Motor neuron (in vitro differentiated cells): ENCODE results near the gene ELF4. TPM values are rescaled to one million over a fixed set of nuclear protein-coding genes. Genes with fewer than 3 reads are reported as not detected.
A peak's percentile ranks its signal among the peaks of the same experiment; 100 is the strongest.
"Not testable (repeated sequence)": the region's sequence is repeated elsewhere in the genome, so short reads cannot be mapped to it uniquely, and the experiment has no call there.

Experiments used
- ATAC-seq, 8 experiments: fragments of 200-7000 bp; cut with Tn5 transposase; replicated peaks in 6 of 8; 2 replicates each; pipeline ENCODE4 v1.8.0; 2021; ENCODE audit warnings: mild to moderate bottlenecking in 8 of 8, moderate library complexity in 8 of 8
- H3K27ac ChIP-seq, 2 donors: fragments of 250-450 bp; sonication (Bioruptor Pico); 2 replicates each; pipeline ENCODE4 v1.9.0; 2021; ENCODE audit warnings: antibody characterized with exemption in 2 of 2, mild to moderate bottlenecking in 2 of 2, moderate library complexity in 1 of 2
- H3K4me1 ChIP-seq, 2 donors: fragments of 250-450 bp; sonication (Bioruptor Pico); replicated peaks in 1 of 2; 2 replicates each; pipeline ENCODE4 v1.6.1; 2021; ENCODE audit warnings: antibody characterized with exemption in 2 of 2, mild to moderate bottlenecking in 2 of 2, moderate library complexity in 1 of 2
- H3K4me3 ChIP-seq, 5 donors: fragments of 250-450 bp; sonication (Bioruptor Pico); 2 replicates each; pipeline ENCODE4 v1.9.0; 2021; ENCODE audit warnings: antibody characterized with exemption in 5 of 5, mild to moderate bottlenecking in 5 of 5, moderate library complexity in 4 of 5
- WGBS, 10 experiments: fragments of 450-650 bp; shearing (Covaris generic); methylation state at CpG; one replicate each; pipeline ENCODE4 v1.0.0; 2022; 5-methylcytosine and 5-hydroxymethylcytosine counted together
- in situ Hi-C, 9 experiments: fragments of 400-800 bp; cut with MboI; loops; one replicate each; pipeline ENCODE4 v1.15.0; 2021; ENCODE audit warnings: low sequenced_read_pairs in 9 of 9, low pct_unique_long_range_greater_than_20kb in 2 of 9; ENCODE audit not compliant: unreplicated experiment in 9 of 9
- total RNA-seq, 8 experiments: library from RNA; unstranded; fragments of 300-600 nt; gene quantifications; 2 replicates each; pipeline versions ENCODE4 v1.2.3 to v1.2.4, GENCODE V29; 2022

The ELF4 gene
- total RNA-seq, 8 experiments from 2014 or later = 1.4 to 11.4 (median 4.3) TPM

GRCh38 chrX:130124577-130124976 is 14.3 kb upstream of the ELF4 start:
- Histone ChIP-seq H3K4me1 (peaks cover 0 to 2% of the 10 kb centered on the region in 2 donors), H3K4me3 (no peak overlapping the region), H3K27ac (no peak overlapping the region)
- in situ Hi-C loops = no loop called here
- 63 to 80% methylated on average over 1 to 4 of the region's 4 CpGs; no CpG with 5 or more reads in 8 of the 10 experiments for WGBS, 10 experiments
- ATAC-seq = no peak

GRCh38 chrX:130121505-130121800 is 11.2 kb upstream of the ELF4 start:
- no peak for ATAC-seq
- H3K27ac ChIP-seq = no peak overlapping the region
- in situ Hi-C loops = no loop called here
- H3K4me1 ChIP-seq = peaks cover 0 to 13% of the 10 kb centered on the region in 2 donors
- no peak overlapping the region for H3K4me3 ChIP-seq
- WGBS, 10 experiments = 50% methylated on average over 2 of the region's 13 CpGs; no CpG with 5 or more reads in 9 of the 10 experiments

GRCh38 chrX:130120746-130121504 is 10.6 kb upstream of the ELF4 start:
- in situ Hi-C loops = no loop called here

GRCh38 chrX:130120321-130120731 is 10.0 kb upstream of the ELF4 start:
- WGBS, 10 experiments = 18 to 100% methylated on average over 2 of the region's 28 CpGs; no CpG with 5 or more reads in 8 of the 10 experiments
- peak overlapping the region; percentile 18 to 37 (median 31) for H3K4me3 ChIP-seq

More at GRCh38 chrX:130120746-130121504, 10.6 kb upstream of the ELF4 start:
- ATAC-seq = peak; percentile 79 to 95 (median 93)
- peak overlapping the region in 1 of 2 donors; percentile 12 for H3K27ac ChIP-seq
- H3K4me1 ChIP-seq = peaks cover 0 to 13% of the 10 kb centered on the region in 2 donors
- WGBS, 10 experiments = 3 to 78% (median 36%) methylated on average over 8 to 21 of the region's 58 CpGs; no CpG with 5 or more reads in 6 of the 10 experiments
- peak overlapping the region; percentile 18 to 37 (median 31) for H3K4me3 ChIP-seq

GRCh38 chrX:130119312-130119898 is 9.1 kb upstream of the ELF4 start:
- Histone ChIP-seq H3K27ac (no peak overlapping the region), H3K4me1 (peaks cover 0 to 13% of the 10 kb centered on the region in 2 donors), H3K4me3 (no peak overlapping the region)
- in situ Hi-C loops = no loop called here
- 20 to 55% methylated on average over 1 to 4 of the region's 14 CpGs; no CpG with 5 or more reads in 8 of the 10 experiments for WGBS, 10 experiments
- no peak for ATAC-seq

More at GRCh38 chrX:130120321-130120731, 10.0 kb upstream of the ELF4 start:
- in situ Hi-C loops = no loop called here
- no peak overlapping the region for H3K27ac ChIP-seq
- ATAC-seq = peak; percentile 2 to 59 (median 42)
- H3K4me1 ChIP-seq = peaks cover 0 to 13% of the 10 kb centered on the region in 2 donors

- 10 to 96% (median 28%) methylated on average over 2 to 4 of the region's 21 CpGs; no CpG with 5 or more reads in 6 of the 10 experiments for WGBS, 10 experiments
- Histone ChIP-seq H3K4me3 (no peak overlapping the region), H3K27ac (no peak overlapping the region), H3K4me1 (peaks cover 0 to 13% of the 10 kb centered on the region in 2 donors)
- in situ Hi-C loops = no loop called here
- ATAC-seq = peak in 3 of 8 experiments; percentile 2 to 10 (median 8)
Observed at GRCh38 chrX:130118441-130119311, 8.4 kb upstream of the ELF4 start.

- no peak overlapping the region for H3K27ac ChIP-seq
- no peak for ATAC-seq
- in situ Hi-C loops = no loop called here
Observed at GRCh38 chrX:130117166-130117565, 6.9 kb upstream of the ELF4 start.

GRCh38 chrX:130115119-130115885 is 5.0 kb upstream of the ELF4 start:
- in situ Hi-C loops = not testable (repeated sequence)

More at GRCh38 chrX:130117166-130117565, 6.9 kb upstream of the ELF4 start:
- WGBS, 10 experiments = 56 to 100% (median 97%) methylated on average over 2 to 3 of the region's 7 CpGs; no CpG with 5 or more reads in 6 of the 10 experiments
- Histone ChIP-seq H3K4me3 (no peak overlapping the region), H3K4me1 (peaks cover 0 to 13% of the 10 kb centered on the region in 2 donors)

GRCh38 chrX:130114141-130114588 is 3.9 kb upstream of the ELF4 start:
- WGBS, 10 experiments = 33 to 80% methylated on average over 1 of the region's 9 CpGs; no CpG with 5 or more reads in 8 of the 10 experiments
- in situ Hi-C loops = no loop called here
- Histone ChIP-seq H3K4me3 (no peak overlapping the region), H3K27ac (no peak overlapping the region), H3K4me1 (peaks cover 2 to 21% of the 10 kb centered on the region in 2 donors)
- ATAC-seq = no peak

More at GRCh38 chrX:130115119-130115885, 5.0 kb upstream of the ELF4 start:
- peaks cover 0 to 22% of the 10 kb centered on the region in 2 donors for H3K4me1 ChIP-seq
- not testable (repeated sequence) for H3K4me3 ChIP-seq, H3K27ac ChIP-seq, ATAC-seq
- 41 to 100% (median 95%) methylated on average over 1 to 9 of the region's 10 CpGs; no CpG with 5 or more reads in 1 of the 10 experiments for WGBS, 10 experiments

- Histone ChIP-seq H3K27ac (peak overlapping the region in 1 of 2 donors; percentile 83), H3K4me1 (peaks cover 3 to 23% of the 10 kb centered on the region in 2 donors), H3K4me3 (peak overlapping the region; percentile 40 to 84 (median 70))
- in situ Hi-C loops = no loop called here
- WGBS, 10 experiments = no CpG with 5 or more reads among the region's 43 CpGs
- peak in 7 of 8 experiments; percentile 1 to 40 (median 29) for ATAC-seq
Observed at GRCh38 chrX:130111220-130112154, 1.2 kb upstream of the ELF4 start.
